OCI-LY3 (cell line): ENCODE measurements around the gene MMP28.

Experiments used
- H2AFZ ChIP-seq: fragments of 200-600, 300-600 bp; shearing (Covaris generic); 2 replicates; pipeline ENCODE4 v1.6.0; 2014; ENCODE audit warnings: antibody characterized with exemption, low read depth, low read length
- H3K27ac ChIP-seq: fragments of 200-600, 300-600 bp; sonication (generic); 2 replicates; pipeline ENCODE4 v1.5.1; 2014; ENCODE audit warnings: mild to moderate bottlenecking, low read length, moderate library complexity, mixed read lengths
- H3K27me3 ChIP-seq: fragments of 200-600, 300-600 bp; sonication (generic); 2 replicates; pipeline ENCODE4 v1.6.1; 2014; ENCODE audit warnings: low read depth, low read length, mixed read lengths
- H3K36me3 ChIP-seq: fragments of 200-600, 300-600 bp; sonication (generic); replicated peaks from 2 replicates; pipeline ENCODE3; 2014; ENCODE audit warnings: low read depth, low read length, mixed read lengths
- H3K4me1 ChIP-seq: fragments of 300-600, 200-600 bp; sonication (generic); 2 replicates; pipeline ENCODE4 v1.6.1; 2014; ENCODE audit warnings: low read length, mixed read lengths
- H3K4me2 ChIP-seq: fragments of 200-600, 300-600 bp; sonication (generic); 2 replicates; pipeline ENCODE4 v1.6.1; 2014; ENCODE audit warnings: low read length, mixed read lengths
- H3K4me3 ChIP-seq: fragments of 300-600, 200-600 bp; sonication (generic); 2 replicates; pipeline ENCODE4 v1.5.1; 2014; ENCODE audit warnings: antibody characterized with exemption, mild to moderate bottlenecking, low read length, moderate library complexity
- H3K79me2 ChIP-seq: fragments of 300-600, 200-600 bp; shearing (Covaris generic); 2 replicates; pipeline ENCODE4 v1.6.1; 2014; ENCODE audit warnings: mild to moderate bottlenecking, low read length, mixed read lengths
- H3K9ac ChIP-seq: fragments of 300-600, 200-600 bp; shearing (Covaris generic); 2 replicates; pipeline ENCODE4 v1.6.0; 2014; ENCODE audit warnings: mild to moderate bottlenecking, low read length, moderate library complexity
- H3K9me3 ChIP-seq: fragments of 200-600, 300-600 bp; shearing (Covaris generic); 2 replicates; pipeline ENCODE4 v1.6.1; 2014; ENCODE audit warnings: low read length, mixed read lengths; ENCODE audit not compliant: insufficient read depth
- H4K20me1 ChIP-seq: fragments of 200-600, 300-600 bp; sonication (generic); 2 replicates; pipeline ENCODE4 v1.6.1; 2016; ENCODE audit warnings: low read length, mixed read lengths; ENCODE audit not compliant: insufficient read depth
- EZH2phosphoT487 ChIP-seq: fragments of 200-600 bp; shearing (Covaris generic); IDR thresholded peaks from 2 replicates; pipeline ENCODE4 v1.6.1; 2018; ENCODE audit warnings: antibody characterized with exemption, mixed run types, low read depth
- TF ChIP-seq, protein P1 (sequence below): fragments of 200-600, 300-600 bp; sonication (generic); IDR thresholded peaks from 2 replicates; pipeline ENCODE4 v1.5.1; 2014; ENCODE audit warnings: antibody characterized with exemption, low read length, low read depth

The MMP28 gene

DNA sequence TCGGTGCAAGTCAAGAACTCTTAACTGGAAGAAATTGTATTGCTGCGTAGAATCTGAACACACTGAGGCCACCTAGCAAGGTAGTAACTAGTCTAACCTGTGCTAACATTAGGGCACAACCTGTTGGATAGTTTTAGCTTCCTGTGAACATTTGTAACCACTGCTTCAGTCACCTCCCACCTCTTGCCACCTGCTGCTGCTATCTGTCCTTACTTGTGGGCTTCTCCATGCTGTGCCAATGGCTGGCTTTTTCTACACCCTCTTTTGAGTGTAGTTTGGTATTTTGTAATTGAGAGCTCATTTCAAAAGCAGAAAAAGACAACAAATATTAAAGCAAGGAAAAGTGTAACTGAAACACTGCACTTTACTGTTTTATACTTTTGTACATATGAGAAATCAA lies 71.7 kb downstream of the MMP28 start:
- Histone ChIP-seq H3K4me1 (no peaks in the 10 kb centered on the region), H3K4me2 (no peak overlapping the region), H4K20me1 (no peaks in the 10 kb centered on the region), H3K36me3 (peaks cover 24% of the 10 kb centered on the region), H3K4me3 (no peak overlapping the region), H3K79me2 (no peaks in the 10 kb centered on the region), H3K9me3 (no peaks in the 10 kb centered on the region), H2AFZ (no peak overlapping the region), H3K27me3 (no peaks in the 10 kb centered on the region), H3K9ac (no peak overlapping the region), H3K27ac (no peak overlapping the region)
- TF ChIP-seq, protein P1, sequence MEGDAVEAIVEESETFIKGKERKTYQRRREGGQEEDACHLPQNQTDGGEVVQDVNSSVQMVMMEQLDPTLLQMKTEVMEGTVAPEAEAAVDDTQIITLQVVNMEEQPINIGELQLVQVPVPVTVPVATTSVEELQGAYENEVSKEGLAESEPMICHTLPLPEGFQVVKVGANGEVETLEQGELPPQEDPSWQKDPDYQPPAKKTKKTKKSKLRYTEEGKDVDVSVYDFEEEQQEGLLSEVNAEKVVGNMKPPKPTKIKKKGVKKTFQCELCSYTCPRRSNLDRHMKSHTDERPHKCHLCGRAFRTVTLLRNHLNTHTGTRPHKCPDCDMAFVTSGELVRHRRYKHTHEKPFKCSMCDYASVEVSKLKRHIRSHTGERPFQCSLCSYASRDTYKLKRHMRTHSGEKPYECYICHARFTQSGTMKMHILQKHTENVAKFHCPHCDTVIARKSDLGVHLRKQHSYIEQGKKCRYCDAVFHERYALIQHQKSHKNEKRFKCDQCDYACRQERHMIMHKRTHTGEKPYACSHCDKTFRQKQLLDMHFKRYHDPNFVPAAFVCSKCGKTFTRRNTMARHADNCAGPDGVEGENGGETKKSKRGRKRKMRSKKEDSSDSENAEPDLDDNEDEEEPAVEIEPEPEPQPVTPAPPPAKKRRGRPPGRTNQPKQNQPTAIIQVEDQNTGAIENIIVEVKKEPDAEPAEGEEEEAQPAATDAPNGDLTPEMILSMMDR: no peak
- no peak for TF ChIP-seq EZH2phosphoT487

GRCh38 chr17:35717475-35717874 lies 78.0 kb downstream of the MMP28 start:
- Histone ChIP-seq H3K27me3 (no peaks in the 10 kb centered on the region), H2AFZ (no peak overlapping the region), H3K9ac (no peak overlapping the region), H3K36me3 (peaks cover 9% of the 10 kb centered on the region), H3K4me2 (no peak overlapping the region), H3K27ac (no peak overlapping the region), H3K4me1 (no peaks in the 10 kb centered on the region), H3K79me2 (no peaks in the 10 kb centered on the region), H4K20me1 (peaks cover 4% of the 10 kb centered on the region; the same call in 1 of the 2 replicates), H3K4me3 (no peak overlapping the region), H3K9me3 (no peaks in the 10 kb centered on the region)
- TF ChIP-seq, protein P1: no peak
- no peak for TF ChIP-seq EZH2phosphoT487

DNA sequence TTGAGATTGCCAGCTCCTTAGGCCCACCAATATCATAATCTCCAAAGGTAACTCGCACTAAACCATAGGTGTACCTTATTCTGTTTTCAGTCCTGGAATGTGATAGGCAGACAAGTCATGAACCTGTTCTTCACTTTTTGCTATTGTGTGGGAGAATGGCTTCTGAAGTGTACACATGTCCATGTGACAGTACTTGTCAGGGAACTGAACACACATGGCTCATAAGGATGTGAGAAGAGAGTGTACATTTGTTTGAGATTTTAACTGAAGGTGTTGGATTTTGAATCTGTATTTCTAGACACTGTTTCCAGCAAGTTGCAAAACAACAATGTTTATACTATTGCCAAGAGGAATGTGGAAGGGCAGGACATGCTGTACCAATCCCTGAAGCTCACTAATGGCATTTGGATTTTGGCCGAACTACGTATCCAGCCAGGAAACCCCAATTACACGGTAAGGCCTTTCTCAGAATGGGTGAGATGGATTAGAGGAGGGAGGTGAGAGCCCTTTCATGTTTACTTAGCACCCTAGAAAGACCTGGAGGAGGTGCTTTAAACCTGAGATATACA lies 78.5 kb downstream of the MMP28 start:
- H3K27me3 ChIP-seq: no peaks in the 10 kb centered on the region
- H2AFZ ChIP-seq: no peak overlapping the region
- TF ChIP-seq, protein P1: no peak
- no peak for TF ChIP-seq EZH2phosphoT487
- H3K4me2 ChIP-seq: no peak overlapping the region
- H3K4me3 ChIP-seq: no peak overlapping the region
- H4K20me1 ChIP-seq: peaks cover 4% of the 10 kb centered on the region; the same call in 1 of the 2 replicates
- H3K4me1 ChIP-seq: no peaks in the 10 kb centered on the region
- no peak overlapping the region for H3K27ac ChIP-seq
- H3K9ac ChIP-seq: no peak overlapping the region
- no peaks in the 10 kb centered on the region for H3K9me3 ChIP-seq
- H3K79me2 ChIP-seq: no peaks in the 10 kb centered on the region
- H3K36me3 ChIP-seq: peaks cover 9% of the 10 kb centered on the region

GRCh38 chr17:35716173-35716572 lies 79.3 kb downstream of the MMP28 start:
- H3K27ac ChIP-seq: no peak overlapping the region
- H3K4me1 ChIP-seq: no peaks in the 10 kb centered on the region
- no peak overlapping the region for H3K9ac ChIP-seq
- no peak overlapping the region for H2AFZ ChIP-seq
- no peaks in the 10 kb centered on the region for H3K9me3 ChIP-seq
- peaks cover 4% of the 10 kb centered on the region; the same call in 1 of the 2 replicates for H4K20me1 ChIP-seq
- no peak overlapping the region for H3K4me2 ChIP-seq
- no peaks in the 10 kb centered on the region for H3K79me2 ChIP-seq
- no peaks in the 10 kb centered on the region for H3K27me3 ChIP-seq
- no peak overlapping the region for H3K4me3 ChIP-seq
- TF ChIP-seq EZH2phosphoT487: no peak
- TF ChIP-seq, protein P1: no peak
- peaks cover 7% of the 10 kb centered on the region for H3K36me3 ChIP-seq
